Measurements from ENCODE around the gene AMY1B. TPM values are rescaled to one million over a fixed set of nuclear protein-coding genes. Genes with fewer than 3 reads are reported as not detected.
"Not testable (repeated sequence)": the region's sequence is repeated elsewhere in the genome, so short reads cannot be mapped to it uniquely, and the experiment has no call there.

The AMY1B gene
- total RNA-seq: not detected

DNA sequence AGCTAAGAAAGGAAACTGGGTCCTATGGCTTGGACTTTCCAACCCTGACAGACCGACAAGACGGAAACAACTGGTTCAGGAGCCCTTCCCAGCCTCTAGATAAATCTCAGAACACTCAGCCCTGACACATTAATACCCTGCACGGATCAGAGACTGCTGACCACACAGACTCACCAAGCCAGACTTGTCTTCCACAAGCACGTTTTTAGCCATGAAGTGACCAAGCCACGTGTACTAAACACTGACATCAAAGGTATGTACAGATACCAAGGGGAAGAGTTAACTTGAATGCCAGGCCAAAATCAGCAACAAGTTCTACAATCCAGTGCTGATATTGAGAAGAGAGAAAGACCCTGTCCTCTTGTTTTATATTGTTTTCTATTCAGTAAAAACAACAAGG is at the start of gene AMY1B:
TSS of gene AMY1B (minus strand) at position 101 of the 400 bp plus-strand sequence. CDS start 571 bp downstream, outside the sequence.
- DNase-seq (ENCODE audit: low spot score); ATAC-seq; intact Hi-C loops (cut with DNase I): not testable (repeated sequence)

GRCh38 chr1:103745040-103745439 is 49.0 kb upstream of the AMY1B start:
- intact Hi-C loops (cut with DNase I): not testable (repeated sequence)

GRCh38 chr1:103744449-103744848 is 48.4 kb upstream of the AMY1B start:
- intact Hi-C loops (cut with DNase I); DNase-seq (ENCODE audit: low spot score): not testable (repeated sequence)
- ATAC-seq: peak; percentile 11

More at GRCh38 chr1:103745040-103745439, 49.0 kb upstream of the AMY1B start:
- ATAC-seq; DNase-seq (ENCODE audit: low spot score): not testable (repeated sequence)

GRCh38 chr1:103738031-103738430 is 42.0 kb upstream of the AMY1B start:
- ATAC-seq; intact Hi-C loops (cut with DNase I); DNase-seq (ENCODE audit: low spot score): not testable (repeated sequence)

GRCh38 chr1:103735334-103735733 is 39.3 kb upstream of the AMY1B start:
- intact Hi-C loops (cut with DNase I); ATAC-seq; DNase-seq (ENCODE audit: low spot score): not testable (repeated sequence)

- intact Hi-C loops (cut with DNase I); ATAC-seq; DNase-seq (ENCODE audit: low spot score): not testable (repeated sequence)
These were observed 25.5 kb upstream of the AMY1B start for GRCh38 chr1:103721473-103721872.

- intact Hi-C loops (cut with DNase I); ATAC-seq: not testable (repeated sequence)
- DNase-seq (ENCODE audit: low spot score): peak; percentile 7
These were observed 21.4 kb upstream of the AMY1B start for GRCh38 chr1:103717404-103717803.

DNA sequence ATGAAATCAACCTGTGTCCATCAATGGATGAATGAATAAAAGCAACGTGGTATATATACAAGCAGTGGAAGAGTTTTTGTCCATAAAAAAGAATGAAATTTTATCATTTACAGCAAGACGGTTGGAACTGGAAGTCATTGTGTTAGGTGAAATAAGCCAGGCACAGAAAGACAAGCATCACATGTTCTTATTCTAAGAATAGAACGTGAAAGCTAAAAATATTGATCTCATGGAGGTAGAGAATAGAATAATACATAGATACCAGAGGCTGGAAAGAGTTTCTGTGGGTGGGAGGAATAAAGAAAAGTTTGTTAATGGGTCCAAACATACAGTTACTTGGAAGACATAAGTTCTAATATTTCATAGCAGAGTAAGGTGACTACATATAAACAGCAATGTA is 14.4 kb upstream of the AMY1B start:
- intact Hi-C loops (cut with DNase I); ATAC-seq; DNase-seq (ENCODE audit: low spot score): not testable (repeated sequence)

- intact Hi-C loops (cut with DNase I); DNase-seq (ENCODE audit: low spot score); ATAC-seq: not testable (repeated sequence)
These were observed 11.7 kb upstream of the AMY1B start for GRCh38 chr1:103707670-103708069.

GRCh38 chr1:103701256-103701655 is 5.2 kb upstream of the AMY1B start:
- intact Hi-C loops (cut with DNase I); DNase-seq (ENCODE audit: low spot score); ATAC-seq: not testable (repeated sequence)

DNA sequence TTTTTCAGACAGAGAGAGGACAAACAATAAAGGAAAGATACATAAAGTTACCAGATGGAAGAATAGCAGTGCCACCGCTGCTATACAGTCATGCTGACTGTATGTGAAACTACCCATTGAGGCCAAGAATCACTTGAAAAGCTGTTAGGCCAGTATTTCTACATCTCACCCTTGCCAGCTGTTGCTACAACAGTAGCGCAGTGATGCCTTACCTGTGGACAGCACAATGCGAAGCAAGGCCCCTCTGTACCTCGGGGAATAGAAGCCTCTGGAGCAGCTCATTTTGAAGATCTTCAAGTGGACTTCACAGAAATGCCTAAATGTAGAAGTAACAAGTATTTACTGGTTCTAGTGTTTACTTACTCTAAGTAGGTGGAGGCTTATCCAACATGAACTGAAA is 4.7 kb upstream of the AMY1B start:
- DNase-seq (ENCODE audit: low spot score); intact Hi-C loops (cut with DNase I): not testable (repeated sequence)
- peak; percentile 16 for ATAC-seq

- ATAC-seq; intact Hi-C loops (cut with DNase I); DNase-seq (ENCODE audit: low spot score): not testable (repeated sequence)
These were observed 1.4 kb upstream of the AMY1B start for GRCh38 chr1:103697430-103697829.

DNA sequence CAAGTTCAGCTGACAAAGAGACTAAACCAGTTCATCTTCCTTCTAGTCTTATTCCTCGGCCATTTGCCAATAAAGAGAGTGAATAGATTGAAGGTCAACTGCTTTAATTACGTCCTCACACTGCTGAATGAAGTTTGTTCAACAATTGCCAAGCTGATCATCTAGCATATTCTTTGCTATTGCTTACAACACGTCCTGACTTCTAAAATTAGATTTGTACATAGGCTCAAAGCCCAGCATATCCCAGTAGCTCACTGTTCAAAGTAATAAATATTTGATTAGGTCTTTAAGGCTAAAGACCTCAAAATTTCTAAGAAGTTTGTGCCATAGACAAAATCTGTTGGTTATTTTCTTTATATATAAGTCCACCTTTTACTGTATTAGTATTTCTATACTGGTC is 19.7 kb downstream of the AMY1B start:
- DNase-seq (ENCODE audit: low spot score); intact Hi-C loops (cut with DNase I); ATAC-seq: not testable (repeated sequence)

DNA sequence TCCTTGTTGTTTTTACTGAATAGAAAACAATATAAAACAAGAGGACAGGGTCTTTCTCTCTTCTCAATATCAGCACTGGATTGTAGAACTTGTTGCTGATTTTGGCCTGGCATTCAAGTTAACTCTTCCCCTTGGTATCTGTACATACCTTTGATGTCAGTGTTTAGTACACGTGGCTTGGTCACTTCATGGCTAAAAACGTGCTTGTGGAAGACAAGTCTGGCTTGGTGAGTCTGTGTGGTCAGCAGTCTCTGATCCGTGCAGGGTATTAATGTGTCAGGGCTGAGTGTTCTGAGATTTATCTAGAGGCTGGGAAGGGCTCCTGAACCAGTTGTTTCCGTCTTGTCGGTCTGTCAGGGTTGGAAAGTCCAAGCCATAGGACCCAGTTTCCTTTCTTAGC is 40.5 kb downstream of the AMY1B start, which contains the start of gene AMY1A:
TSS of gene AMY1A (plus strand) at position 301 of the 400 bp plus-strand sequence. CDS start 571 bp downstream, outside the sequence.
- ATAC-seq; intact Hi-C loops (cut with DNase I): not testable (repeated sequence)

GRCh38 chr1:103654133-103654532 is 41.9 kb downstream of the AMY1B start:
- ATAC-seq; intact Hi-C loops (cut with DNase I); DNase-seq (ENCODE audit: low spot score): not testable (repeated sequence)

More for the DNA sequence above, 40.5 kb downstream of the AMY1B start, which contains the start of gene AMY1A:
- not testable (repeated sequence) for DNase-seq (ENCODE audit: low spot score)

GRCh38 chr1:103650889-103651288 is 45.1 kb downstream of the AMY1B start:
- ATAC-seq; DNase-seq (ENCODE audit: low spot score); intact Hi-C loops (cut with DNase I): not testable (repeated sequence)

DNA sequence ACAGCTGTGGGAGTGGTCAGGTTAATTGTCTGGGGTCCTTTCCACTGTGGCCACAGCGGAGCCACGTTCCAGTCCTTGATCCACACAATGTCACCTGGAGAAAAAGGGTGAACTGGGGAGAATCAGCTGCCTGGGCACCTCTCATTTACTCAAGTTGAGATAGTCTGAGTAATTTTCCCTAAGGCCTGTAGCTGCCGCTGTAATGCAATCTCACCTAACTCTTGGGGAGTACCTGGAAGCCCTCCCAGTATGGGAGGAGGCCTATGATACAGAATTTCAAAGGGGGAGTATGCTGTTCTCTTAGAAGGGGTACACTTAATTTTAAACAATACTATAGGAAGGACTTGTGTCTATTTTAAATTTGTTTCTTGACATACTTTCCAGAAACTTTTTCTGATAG is 45.7 kb downstream of the AMY1B start:
- DNase-seq (ENCODE audit: low spot score); ATAC-seq; intact Hi-C loops (cut with DNase I): not testable (repeated sequence)

- intact Hi-C loops (cut with DNase I); DNase-seq (ENCODE audit: low spot score); ATAC-seq: not testable (repeated sequence)
These were observed 52.1 kb downstream of the AMY1B start for GRCh38 chr1:103643908-103644307.

DNA sequence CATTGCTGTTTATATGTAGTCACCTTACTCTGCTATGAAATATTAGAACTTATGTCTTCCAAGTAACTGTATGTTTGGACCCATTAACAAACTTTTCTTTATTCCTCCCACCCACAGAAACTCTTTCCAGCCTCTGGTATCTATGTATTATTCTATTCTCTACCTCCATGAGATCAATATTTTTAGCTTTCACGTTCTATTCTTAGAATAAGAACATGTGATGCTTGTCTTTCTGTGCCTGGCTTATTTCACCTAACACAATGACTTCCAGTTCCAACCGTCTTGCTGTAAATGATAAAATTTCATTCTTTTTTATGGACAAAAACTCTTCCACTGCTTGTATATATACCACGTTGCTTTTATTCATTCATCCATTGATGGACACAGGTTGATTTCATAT is 54.8 kb downstream of the AMY1B start:
- intact Hi-C loops (cut with DNase I); DNase-seq (ENCODE audit: low spot score); ATAC-seq: not testable (repeated sequence)

Measured in sciatic nerve (tissue), 2 donors.